GM10847 (cell line): ENCODE data around the gene DICER1.

Source experiments
- POLR2A ChIP-seq: IDR thresholded peaks from 2 replicates; pipeline ENCODE4 v1.6.1; 2011; ENCODE audit not compliant: insufficient read length; ENCODE audit errors: extremely low read depth

DICER1 gene

GRCh38 chr14:95064256-95064655 is 93.1 kb downstream of the DICER1 start:
- TF ChIP-seq POLR2A, result no peak

DNA sequence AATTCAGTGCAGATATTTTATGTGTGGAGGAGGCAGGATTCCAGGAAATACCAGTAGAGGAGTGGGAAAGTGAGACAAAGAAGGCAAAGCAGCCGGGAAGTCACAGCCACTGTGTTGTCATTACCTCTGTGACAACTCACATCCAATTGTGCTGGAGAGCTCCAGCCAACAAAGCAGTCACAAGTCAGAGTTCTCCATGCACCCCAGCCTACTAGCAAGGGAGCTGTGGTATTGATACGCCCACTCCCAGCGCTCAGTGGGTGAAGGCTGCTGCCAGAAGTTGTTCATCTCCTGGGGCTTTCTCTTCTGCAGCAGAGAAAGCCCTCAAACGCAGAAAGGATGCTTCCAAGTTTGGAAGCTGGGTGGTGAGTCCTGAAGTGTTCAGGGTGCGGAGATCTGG is 93.9 kb downstream of the DICER1 start:
- TF ChIP-seq POLR2A, result no peak

- TF ChIP-seq POLR2A, result no peak
Measured at GRCh38 chr14:95062946-95063345, 94.4 kb downstream of the DICER1 start.

DNA sequence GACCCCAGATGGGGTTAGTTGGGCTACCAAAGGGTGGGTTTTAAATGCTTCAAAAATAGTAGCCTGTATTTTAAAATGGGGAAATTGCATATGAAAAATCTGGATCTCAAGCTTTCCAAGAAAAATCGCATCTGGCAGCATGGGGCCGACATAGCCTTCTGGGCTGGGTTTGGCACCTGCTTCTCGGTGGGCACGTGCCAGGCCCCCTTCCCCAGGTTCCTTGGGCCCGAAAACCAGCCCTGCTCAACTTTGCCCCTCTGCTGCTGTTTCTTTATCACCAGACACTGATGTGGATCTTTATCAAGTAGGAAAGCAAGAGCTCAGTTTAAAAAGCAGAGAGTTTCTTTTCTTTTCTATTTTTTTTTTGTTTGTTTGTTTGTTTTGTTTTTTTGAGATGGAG is 95.1 kb downstream of the DICER1 start:
- TF ChIP-seq POLR2A, result no peak

- TF ChIP-seq POLR2A, result no peak
Measured at GRCh38 chr14:95061317-95062093, 95.8 kb downstream of the DICER1 start.

- no peak for TF ChIP-seq POLR2A
Measured at GRCh38 chr14:95059126-95059525, 98.2 kb downstream of the DICER1 start.

DNA sequence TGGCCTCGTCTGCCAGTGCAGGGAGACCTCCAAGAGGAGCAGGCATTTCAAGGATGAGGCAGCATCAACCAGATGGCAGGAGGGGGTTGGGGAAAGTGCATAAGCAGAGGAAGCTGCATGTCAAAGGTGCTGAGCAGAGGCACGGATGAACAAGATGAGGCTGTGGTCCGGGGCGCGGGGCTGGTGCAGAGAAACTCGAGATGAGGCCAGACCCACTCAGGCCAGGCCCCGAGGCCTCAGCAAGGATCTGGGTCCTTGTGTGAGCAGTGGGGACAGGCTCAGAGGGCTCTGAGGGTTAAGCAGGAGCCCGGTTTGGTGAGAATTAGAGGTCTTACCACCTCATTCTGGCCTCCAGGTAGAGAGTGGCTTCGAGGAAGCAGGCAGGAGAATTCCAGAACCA is 98.8 kb downstream of the DICER1 start:
- TF ChIP-seq POLR2A, result no peak

DNA sequence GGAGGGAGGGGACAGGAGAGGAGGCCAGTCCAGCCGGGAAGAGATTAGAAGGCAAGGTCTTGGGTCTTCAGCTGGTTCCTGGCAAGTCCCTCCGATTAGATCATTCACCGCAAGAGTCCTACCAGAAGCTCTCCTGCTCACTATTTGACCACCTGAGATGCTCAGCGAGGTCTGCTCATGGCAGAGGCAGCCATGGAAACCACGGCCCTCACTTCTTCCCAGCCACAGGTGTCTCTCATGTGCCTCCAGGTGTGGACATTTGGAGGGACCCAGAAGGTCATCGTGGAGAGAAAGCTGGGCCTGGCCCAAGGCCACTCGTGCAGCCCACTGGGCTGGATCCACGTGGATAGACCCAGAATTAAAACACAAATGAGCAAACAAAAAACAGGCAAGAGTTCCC is 99.5 kb downstream of the DICER1 start:
- no peak for TF ChIP-seq POLR2A

DNA sequence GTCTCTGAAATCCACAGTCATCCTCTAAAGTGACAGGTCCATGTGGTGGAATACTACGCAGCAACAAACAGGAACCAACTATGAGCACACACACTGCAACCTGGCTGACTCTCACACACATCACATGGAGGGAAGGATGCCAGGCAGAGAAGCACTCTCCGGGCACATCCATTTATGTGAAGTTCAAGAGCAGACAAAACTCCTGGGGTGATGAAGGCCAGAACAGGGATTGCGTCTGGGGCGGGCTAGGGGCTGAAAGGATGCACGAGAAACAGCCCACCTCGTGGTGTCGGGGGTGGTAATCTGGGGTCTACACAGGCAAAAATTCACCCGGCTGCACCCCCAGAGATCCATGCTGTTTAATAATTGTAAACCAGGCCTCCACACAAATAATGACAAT is 100.2 kb downstream of the DICER1 start:
- TF ChIP-seq POLR2A, result no peak

GRCh38 chr14:95056476-95056875 is 100.9 kb downstream of the DICER1 start:
- TF ChIP-seq POLR2A, result no peak

DNA sequence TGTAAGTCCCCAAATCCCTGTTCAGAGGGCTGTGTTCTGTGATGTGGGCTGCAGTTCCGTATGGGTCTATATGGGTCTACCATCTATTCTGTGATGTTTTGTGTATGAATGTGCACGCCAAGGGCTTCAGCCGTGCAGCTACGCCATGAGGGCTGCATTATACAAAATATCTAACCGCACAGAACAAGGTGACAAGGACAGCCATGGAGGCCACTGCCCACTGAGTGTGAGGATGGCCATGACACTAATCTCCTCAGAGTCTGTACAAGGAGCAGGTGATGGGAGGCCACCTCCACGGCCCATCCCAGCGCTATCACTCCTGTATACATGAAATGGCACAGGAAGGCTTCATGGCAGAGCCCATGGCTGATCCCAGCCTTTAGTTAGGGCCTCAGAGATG is 102.0 kb downstream of the DICER1 start:
- no peak for TF ChIP-seq POLR2A

DNA sequence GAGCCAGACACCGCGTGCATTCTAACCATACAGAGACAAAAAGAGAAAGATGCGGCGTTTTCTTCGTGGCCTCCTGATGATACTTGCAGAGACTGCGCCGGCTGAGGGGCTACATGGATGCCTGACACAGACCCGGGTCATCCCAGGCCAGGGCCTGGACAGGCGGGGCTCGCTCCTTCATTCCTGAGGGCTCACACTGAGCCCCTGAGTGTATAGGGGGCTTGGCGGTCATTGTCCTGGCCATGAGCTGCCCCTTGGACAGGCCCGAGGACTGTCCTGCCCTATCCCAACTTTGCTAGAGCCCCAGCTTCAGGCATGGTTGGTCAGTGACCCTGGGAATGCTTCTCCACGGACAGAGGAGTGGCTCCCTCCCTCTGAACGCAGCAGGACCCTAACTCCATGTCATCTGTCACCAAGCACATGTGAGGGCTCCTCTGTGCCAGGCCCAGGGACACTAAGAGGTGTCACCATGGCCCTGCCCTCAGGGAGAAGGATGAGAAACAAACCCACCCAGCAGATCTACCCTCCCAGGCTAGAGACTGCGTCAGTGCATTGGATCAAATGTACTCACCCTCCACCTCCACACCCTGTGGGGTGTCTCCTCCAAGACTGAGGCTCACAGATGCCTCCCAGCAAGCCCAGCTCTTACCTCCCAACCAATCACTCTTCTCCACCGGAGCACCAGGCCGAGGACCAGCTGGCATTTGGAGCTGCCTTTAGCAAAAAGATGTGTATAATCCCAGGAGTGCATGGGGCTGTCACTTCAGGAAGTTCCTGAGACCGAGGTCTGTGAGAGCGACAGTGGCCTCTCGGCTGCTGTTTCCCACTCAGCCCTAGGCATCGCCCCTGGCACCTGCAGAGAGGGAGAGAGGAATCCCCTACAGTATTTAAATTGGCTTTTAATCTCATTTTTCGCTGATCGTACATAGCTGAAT is 102.7 kb downstream of the DICER1 start:
- TF ChIP-seq POLR2A, result no peak

DNA sequence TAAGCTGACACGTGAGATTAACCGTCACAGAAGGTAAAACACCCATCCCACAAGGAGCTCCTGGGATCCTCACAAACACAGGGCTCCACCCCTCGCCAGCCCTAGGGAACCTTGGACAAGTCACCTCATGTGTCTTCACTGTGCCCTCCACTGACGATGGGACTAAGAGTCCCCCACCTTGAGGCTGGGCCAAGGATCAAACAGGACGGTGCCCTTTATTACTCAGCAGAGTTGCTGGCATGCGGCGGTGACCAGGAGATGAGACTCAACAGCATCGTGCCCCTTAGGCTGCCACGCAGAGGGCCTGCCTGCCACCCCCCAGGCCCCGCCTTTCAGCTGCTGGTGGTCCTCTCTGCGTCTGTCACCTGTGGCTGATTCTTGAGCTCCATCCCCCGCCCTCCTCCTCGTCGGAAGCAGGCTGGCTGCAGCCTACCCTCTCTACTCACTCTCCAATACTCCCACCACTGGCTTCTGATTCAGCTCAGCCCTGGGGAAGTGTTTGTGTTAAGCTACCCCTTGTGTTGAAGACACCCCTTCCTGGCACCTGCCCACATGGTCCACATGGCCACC is 105.2 kb downstream of the DICER1 start:
- no peak for TF ChIP-seq POLR2A

- TF ChIP-seq POLR2A, result no peak
Measured at GRCh38 chr14:95049952-95050351, 107.4 kb downstream of the DICER1 start.

DNA sequence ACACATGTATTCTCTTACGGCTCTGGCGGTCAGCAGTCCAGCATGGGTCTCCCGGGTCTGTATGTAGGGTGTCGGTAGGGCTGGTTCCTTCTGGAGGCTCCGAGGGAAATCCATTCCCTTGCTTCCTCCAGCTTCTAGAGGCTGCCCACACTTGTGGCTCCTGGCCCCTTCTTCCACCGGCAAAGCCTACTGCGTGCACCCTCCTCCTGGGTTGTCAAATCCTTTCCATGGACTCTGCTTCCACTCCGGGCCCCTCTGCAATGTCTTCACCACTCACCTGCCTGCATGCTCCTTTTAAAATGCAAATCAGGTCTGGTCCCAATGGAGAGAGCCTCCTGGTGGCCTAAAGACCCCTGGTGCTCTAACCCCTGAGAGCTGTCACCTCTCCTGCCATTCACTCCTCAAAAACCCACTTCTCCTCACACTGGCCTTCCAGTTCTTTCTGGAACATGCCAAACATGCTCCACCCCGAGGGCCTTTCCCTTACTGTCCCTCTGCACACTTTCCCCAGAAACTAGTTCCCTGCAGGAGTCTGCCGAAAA is 108.5 kb downstream of the DICER1 start:
- no peak for TF ChIP-seq POLR2A

GRCh38 chr14:95047754-95048153 is 109.6 kb downstream of the DICER1 start:
- no peak for TF ChIP-seq POLR2A
